Adrenal gland (tissue), 12 donors: Measurements from ENCODE around the gene ARHGEF26. TPM values are rescaled to one million over a fixed set of nuclear protein-coding genes. Genes with fewer than 3 reads are reported as not detected.

ENCODE experiments used
- DNase-seq, 7 donors: peaks; one replicate each; pipeline ENCODE4 v3.0.0-alpha.2; 2019 to 2020
- H3K27ac ChIP-seq, 5 donors: fragments of 200-600 bp; sonication (generic) in 4 of 5; 1 replicate in 3 of 5; 2 replicates in 2 of 5; pipeline versions ENCODE4 v1.5.1 to v1.8.0; 2016 to 2020; ENCODE audit warnings: mild to moderate bottlenecking in 1 of 5
- H3K27me3 ChIP-seq: fragments of 200-600 bp; 2 replicates; pipeline ENCODE4 v1.8.0; 2021
- H3K36me3 ChIP-seq, 2 donors: fragments of 200-600 bp; replicated peaks in 1 of 2; 1 replicate in 1 of 2; 2 replicates in 1 of 2; pipeline versions ENCODE4 v1.5.1 to v1.8.0; 2018 to 2022
- H3K4me1 ChIP-seq, 2 donors: fragments of 200-600 bp; replicated peaks in 1 of 2; 1 replicate in 1 of 2; 2 replicates in 1 of 2; pipeline versions ENCODE4 v1.5.1 to v1.8.0; 2018 to 2021
- H3K4me3 ChIP-seq, 4 donors: fragments of 200-600 bp; sonication (generic) in 3 of 4; one replicate each; pipeline ENCODE4 v1.5.1; 2016 to 2018
- H3K9me3 ChIP-seq, 3 donors: fragments of 200-600 bp; sonication (generic) in 1 of 3; replicated peaks in 1 of 3; 1 replicate in 2 of 3; 2 replicates in 1 of 3; pipeline versions ENCODE4 v1.5.1 to v1.8.0; 2016 to 2021
- POLR2A ChIP-seq, 2 donors: fragments of 450-650 bp; IDR thresholded peaks; one replicate each; pipeline ENCODE4 v1.6.1; 2017; ENCODE audit warnings: antibody characterized with exemption in 2 of 2, mild to moderate bottlenecking in 2 of 2, moderate library complexity in 1 of 2
- WGBS, 4 donors: extraction: QIAGEN DNeasy Blood & Tissue Kit in 2 of 4; methylation state at CpG; one replicate each; pipeline versions ENCODE4 v1.1.5 to v1.1.7; 2013 to 2017; 5-methylcytosine and 5-hydroxymethylcytosine counted together
- intact Hi-C, 2 donors: fragments of 100-400 bp; cut with DNase I; formaldehyde crosslinking; loops; one replicate each; pipeline versions ENCODE4 v1.14.1 to v1.15.0; 2022 to 2023
- polyA plus RNA-seq, 3 donors: library from polyadenylated mRNA; stranded (reverse); fragments of 200-250 nt in 2 of 3; fragments of 350-450 nt in 1 of 3; fragmentation: Illumina TruSeq in 1 of 3; extraction: RNeasy Lipid Tissue Mini Kit (QIAGEN cat#74804) in 1 of 3; gene quantifications; one replicate each; pipeline ENCODE4 v1.2.3, GENCODE V29; 2013 to 2014
- total RNA-seq, 9 donors: library from RNA; depleted of rRNA in 4 of 9; stranded (reverse); fragments of >200 nt in 4 of 9; fragments of 120-200 nt in 1 of 9; fragmentation: NEBNext Ultra II Directional in 1 of 9; extraction: Animal tissue kit (Norgen Biotek cat#: 25700) in 1 of 9; gene quantifications; one replicate each; pipeline versions ENCODE4 v1.1.0 to v1.2.4, GENCODE V29; 2013 to 2023
- TF ChIP-seq, protein P1 (sequence below), 6 experiments: fragments of 450-650 bp in 4 of 6; fragments of 200-600 bp in 2 of 6; sonication (generic) in 1 of 6; IDR thresholded peaks; 1 replicate in 5 of 6; 2 replicates in 1 of 6; pipeline versions ENCODE4 v1.5.1 to v1.8.0; 2016 to 2021; ENCODE audit warnings: antibody characterized with exemption in 6 of 6, mild to moderate bottlenecking in 2 of 6, moderate library complexity in 1 of 6
- donor health status: healthy with polysubstance abuse.
- donor health status: Bipolar disorder and iron deficiency.
- donor health status: DM: yes; HTN: yes; CAD: no.
- donor health status: DM: no; HTN: no; CAD: no.
- donor health status: DM: no; HTN: no; CAD: no.
- donor health status: DM: yes; HTN: yes; CAD: no.

Gene ARHGEF26
- total and polyA plus RNA-seq, 12 donors, result 1.4 to 9.9 (median 3.8) TPM

DNA sequence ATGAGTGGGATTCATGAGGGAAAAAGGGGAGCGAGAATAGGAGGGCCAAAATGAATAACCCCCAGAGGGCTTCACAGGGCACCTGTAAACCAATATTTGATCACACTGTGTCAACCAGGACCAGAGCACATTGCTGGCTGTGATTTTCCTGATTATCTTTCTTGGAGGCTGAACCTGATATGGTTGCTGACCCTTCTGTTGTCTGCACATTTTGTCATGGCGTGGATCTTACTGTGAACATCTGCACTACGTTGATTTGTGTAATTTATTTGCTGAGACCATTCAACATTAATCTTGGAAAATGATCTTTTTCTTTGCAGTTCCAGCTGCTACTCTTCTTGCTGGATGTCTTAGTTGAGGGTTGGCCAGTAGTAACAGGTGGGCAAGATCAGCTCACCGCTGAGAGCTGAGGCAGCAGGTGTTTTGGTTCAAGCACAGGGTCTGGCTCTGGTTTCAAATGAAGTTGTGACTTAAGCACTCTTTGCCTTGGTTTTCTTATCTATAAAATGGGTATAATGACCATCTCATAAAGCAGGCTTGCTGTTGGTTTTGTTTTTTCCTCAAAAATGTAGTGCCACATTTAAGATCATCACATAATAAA lies 61.2 kb downstream of the ARHGEF26 start:
- H3K36me3 ChIP-seq, result no peaks in the 10 kb centered on the region
- H3K9me3 ChIP-seq, result no peaks in the 10 kb centered on the region
- H3K4me3 ChIP-seq, result no peak overlapping the region
- H3K4me1 ChIP-seq, result no peaks in the 10 kb centered on the region
- WGBS, 4 donors, result 59 to 81% (median 72%) methylated on average over 4 of the region's 4 CpGs
- no peaks in the 10 kb centered on the region for H3K27me3 ChIP-seq
- intact Hi-C loops, result no loop called here
- no peak overlapping the region for H3K27ac ChIP-seq
- TF ChIP-seq POLR2A (IDR thresholded peaks at IDR 0.05), result no peak
- TF ChIP-seq, protein P1, sequence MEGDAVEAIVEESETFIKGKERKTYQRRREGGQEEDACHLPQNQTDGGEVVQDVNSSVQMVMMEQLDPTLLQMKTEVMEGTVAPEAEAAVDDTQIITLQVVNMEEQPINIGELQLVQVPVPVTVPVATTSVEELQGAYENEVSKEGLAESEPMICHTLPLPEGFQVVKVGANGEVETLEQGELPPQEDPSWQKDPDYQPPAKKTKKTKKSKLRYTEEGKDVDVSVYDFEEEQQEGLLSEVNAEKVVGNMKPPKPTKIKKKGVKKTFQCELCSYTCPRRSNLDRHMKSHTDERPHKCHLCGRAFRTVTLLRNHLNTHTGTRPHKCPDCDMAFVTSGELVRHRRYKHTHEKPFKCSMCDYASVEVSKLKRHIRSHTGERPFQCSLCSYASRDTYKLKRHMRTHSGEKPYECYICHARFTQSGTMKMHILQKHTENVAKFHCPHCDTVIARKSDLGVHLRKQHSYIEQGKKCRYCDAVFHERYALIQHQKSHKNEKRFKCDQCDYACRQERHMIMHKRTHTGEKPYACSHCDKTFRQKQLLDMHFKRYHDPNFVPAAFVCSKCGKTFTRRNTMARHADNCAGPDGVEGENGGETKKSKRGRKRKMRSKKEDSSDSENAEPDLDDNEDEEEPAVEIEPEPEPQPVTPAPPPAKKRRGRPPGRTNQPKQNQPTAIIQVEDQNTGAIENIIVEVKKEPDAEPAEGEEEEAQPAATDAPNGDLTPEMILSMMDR (IDR thresholded peaks at IDR 0.05), result no peak
- no peak for DNase-seq

DNA sequence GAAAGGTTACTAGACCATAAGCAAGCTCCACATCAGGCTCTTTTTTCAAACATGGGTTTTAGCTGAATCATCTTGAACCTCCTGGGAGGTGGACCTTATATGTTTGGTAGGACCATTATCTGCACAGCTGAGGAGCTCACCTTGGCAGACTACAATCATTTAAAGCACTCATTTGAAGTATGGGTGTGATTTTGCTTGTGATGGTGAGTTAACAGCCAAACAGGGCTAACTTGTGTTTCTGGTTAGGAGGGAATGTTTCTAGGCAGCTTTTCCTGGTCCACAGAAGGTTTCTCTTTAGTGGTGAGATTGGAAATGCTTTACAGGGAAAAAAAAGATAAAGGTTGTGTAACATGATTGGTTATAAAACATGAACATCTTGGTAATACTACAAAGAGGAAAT lies 61.8 kb downstream of the ARHGEF26 start:
- no peak for TF ChIP-seq POLR2A (IDR thresholded peaks at IDR 0.05)
- TF ChIP-seq, protein P1 (IDR thresholded peaks at IDR 0.05), result no peak
- Histone ChIP-seq H3K36me3 (no peaks in the 10 kb centered on the region), H3K4me1 (no peaks in the 10 kb centered on the region), H3K4me3 (no peak overlapping the region), H3K9me3 (no peaks in the 10 kb centered on the region), H3K27ac (no peak overlapping the region), H3K27me3 (no peaks in the 10 kb centered on the region)
- no peak for DNase-seq
- intact Hi-C loops, result no loop called here

DNA sequence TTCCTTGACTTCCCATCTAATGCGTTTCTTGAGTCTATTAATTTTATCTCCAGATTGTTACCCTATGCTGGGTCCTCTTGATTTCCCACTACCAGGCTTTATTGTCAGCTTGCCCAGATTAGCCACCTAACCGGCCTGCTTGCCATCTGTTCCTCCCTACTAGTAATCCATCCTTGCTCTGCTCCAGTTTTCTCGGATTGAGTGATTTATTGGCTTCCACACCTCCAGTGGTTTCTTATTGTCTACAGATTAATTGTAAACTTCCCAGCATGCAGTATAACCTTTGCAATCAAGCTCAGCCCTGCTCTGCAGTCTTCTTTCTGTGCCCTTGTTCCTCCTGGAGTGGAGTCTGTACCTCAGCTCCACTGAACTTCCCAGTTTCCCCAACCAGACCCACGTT lies 63.4 kb downstream of the ARHGEF26 start:
- WGBS, 4 donors, result 76 to 87% (median 85%) methylated on average over 4 of the region's 4 CpGs
- intact Hi-C loops, result no loop called here

DNA sequence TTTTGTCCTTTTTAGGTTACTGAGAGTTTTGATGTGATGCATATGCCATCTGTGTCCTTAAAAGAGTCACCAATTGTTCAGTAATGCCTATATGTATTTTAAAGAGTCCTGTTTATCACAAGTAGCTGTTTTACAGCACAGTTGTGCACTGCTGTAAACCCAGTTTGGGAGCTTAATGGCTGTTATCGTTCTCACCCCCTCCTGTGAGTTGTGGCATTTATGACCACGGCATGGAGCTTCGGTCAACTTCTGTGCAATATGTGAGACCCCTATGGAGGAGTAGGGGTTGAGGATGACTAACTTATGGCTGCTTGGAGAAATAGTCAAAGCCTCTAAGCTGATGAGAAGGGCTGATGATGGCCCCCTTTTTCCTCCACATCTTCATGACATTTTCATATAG lies 67.2 kb downstream of the ARHGEF26 start:
- Histone ChIP-seq H3K27ac (no peak overlapping the region), H3K27me3 (no peaks in the 10 kb centered on the region), H3K36me3 (peaks cover 0 to 3% of the 10 kb centered on the region in 2 donors), H3K4me1 (no peaks in the 10 kb centered on the region), H3K4me3 (no peak overlapping the region), H3K9me3 (no peaks in the 10 kb centered on the region)
- no peak for TF ChIP-seq POLR2A (IDR thresholded peaks at IDR 0.05)
- TF ChIP-seq, protein P1 (IDR thresholded peaks at IDR 0.05), result no peak
- intact Hi-C loops, result no loop called here
- 78 to 84% (median 81%) methylated on average over 3 of the region's 3 CpGs for WGBS, 4 donors
- DNase-seq, result no peak

More for the DNA sequence above, 63.4 kb downstream of the ARHGEF26 start:
- no peak overlapping the region for H3K27ac ChIP-seq
- H3K36me3 ChIP-seq, result no peaks in the 10 kb centered on the region
- H3K9me3 ChIP-seq, result no peaks in the 10 kb centered on the region
- DNase-seq, result no peak
- TF ChIP-seq POLR2A (IDR thresholded peaks at IDR 0.05), result no peak
- TF ChIP-seq, protein P1 (IDR thresholded peaks at IDR 0.05), result no peak
- H3K4me3 ChIP-seq, result no peak overlapping the region
- no peaks in the 10 kb centered on the region for H3K27me3 ChIP-seq
- no peaks in the 10 kb centered on the region for H3K4me1 ChIP-seq
